Measurements from ENCODE around the gene SLC7A8.

- no peak for TF ChIP-seq CTCF (IDR thresholded peaks at IDR 0.05)
- TF ChIP-seq REST (IDR thresholded peaks at IDR 0.05; ENCODE audit: insufficient read depth in 1 of 2, low read depth in 2 of 2, low read length in 1 of 2) = no peak
- TF ChIP-seq POLR2AphosphoS5 (IDR thresholded peaks at IDR 0.05; ENCODE audit: low read depth, low read length) = no peak
- no peak for TF ChIP-seq TCF7L2 (IDR thresholded peaks at IDR 0.05; ENCODE audit: low read depth, low read length)
These were observed 55.6 kb downstream of the SLC7A8 start for GRCh38 chr14:23127861-23128260.
